Measurements from ENCODE around the gene IGFBP6. TPM values are rescaled to one million over a fixed set of nuclear protein-coding genes. Genes with fewer than 3 reads are reported as not detected.

Gene IGFBP6
- total RNA-seq, 1 donor from 2014 or later, result 20.8 TPM

- H4K20me1 ChIP-seq (ENCODE audit: insufficient read depth, low read length), result no peaks in the 10 kb centered on the region
- H3K79me2 ChIP-seq (ENCODE audit: insufficient read depth, low read length), result no peaks in the 10 kb centered on the region
- Mint-ChIP-seq H3K27me3 (ENCODE audit: low read depth, unreplicated experiment) (peaks cover 11% of the 10 kb centered on the region), H3K36me3 (ENCODE audit: low read depth, unreplicated experiment) (no peaks in the 10 kb centered on the region), H3K4me3 (ENCODE audit: unreplicated experiment) (no peak within 1 kb of the TSS), H3K9me3 (ENCODE audit: unreplicated experiment) (no peaks in the 10 kb centered on the region), H3K27ac (ENCODE audit: unreplicated experiment) (no peak within 1 kb of the TSS), H3K4me1 (ENCODE audit: low read depth, unreplicated experiment) (peaks cover 15% of the 10 kb centered on the region)
- no peak for DNase-seq (ENCODE audit: low read depth)
- H3K4me2 ChIP-seq (ENCODE audit: low read length), result no peak within 1 kb of the TSS
- peaks cover 12% of the 10 kb centered on the region for H3K4me1 ChIP-seq (ENCODE audit: insufficient read depth, low read length)
- FAIRE-seq, result no peak
- no peak for TF ChIP-seq EZH2 (IDR thresholded peaks at IDR 0.05; ENCODE audit: insufficient read depth, low read length)
- no peaks in the 10 kb centered on the region for H3K36me3 ChIP-seq (ENCODE audit: insufficient read depth, low read length)
- no peaks in the 10 kb centered on the region for H3K9me3 ChIP-seq (ENCODE audit: insufficient read depth, low read depth, low read length)
- H3K4me3 ChIP-seq (ENCODE audit: insufficient read depth, low read depth, low read length), result no peak within 1 kb of the TSS
- H2AFZ ChIP-seq (ENCODE audit: low read depth, low read length), result no peak within 1 kb of the TSS
- H3K27me3 ChIP-seq (ENCODE audit: insufficient read depth, low read length), result no peaks in the 10 kb centered on the region
- H3K9ac ChIP-seq (ENCODE audit: low read length), result no peak within 1 kb of the TSS
- H3K27ac ChIP-seq (ENCODE audit: low read depth, low read length), result no peak within 1 kb of the TSS
Measured at GRCh38 chr12:53102883-53103807, 5.7 kb downstream of the IGFBP6 start, which contains the start of gene SOAT2. Gene SOAT2, plus strand, starts transcription at chr12:53103486. Its CDS starts 92 bp downstream, at chr12:53103578.

GRCh38 chr12:53103860-53104305 lies 6.4 kb downstream of the IGFBP6 start:
- no peak for FAIRE-seq

GRCh38 chr12:53105256-53105655 lies 7.8 kb downstream of the IGFBP6 start:
- H3K9ac ChIP-seq (ENCODE audit: low read length), result no peak overlapping the region
- no peaks in the 10 kb centered on the region for H3K36me3 Mint-ChIP-seq (ENCODE audit: low read depth, unreplicated experiment)
- no peaks in the 10 kb centered on the region for H4K20me1 ChIP-seq (ENCODE audit: insufficient read depth, low read length)
- no peak overlapping the region for H3K4me3 ChIP-seq (ENCODE audit: insufficient read depth, low read depth, low read length)
- no peaks in the 10 kb centered on the region for H3K4me1 ChIP-seq (ENCODE audit: insufficient read depth, low read length)
- DNase-seq (ENCODE audit: low read depth) (no peak), FAIRE-seq (no peak)
- H2AFZ ChIP-seq (ENCODE audit: low read depth, low read length), result no peak overlapping the region
- no peaks in the 10 kb centered on the region for H3K9me3 Mint-ChIP-seq (ENCODE audit: unreplicated experiment)
- H3K27me3 ChIP-seq (ENCODE audit: insufficient read depth, low read length), result no peaks in the 10 kb centered on the region
- no peak overlapping the region for H3K27ac ChIP-seq (ENCODE audit: low read depth, low read length)
- H3K36me3 ChIP-seq (ENCODE audit: insufficient read depth, low read length), result no peaks in the 10 kb centered on the region
- no peak overlapping the region for H3K4me3 Mint-ChIP-seq (ENCODE audit: unreplicated experiment)
- no peak overlapping the region for H3K27ac Mint-ChIP-seq (ENCODE audit: unreplicated experiment)
- TF ChIP-seq EZH2 (IDR thresholded peaks at IDR 0.05; ENCODE audit: insufficient read depth, low read length), result no peak
- TF ChIP-seq CTCF (IDR thresholded peaks at IDR 0.05; ENCODE audit: insufficient read depth, low read depth, low read length), result no peak
- peaks cover 11% of the 10 kb centered on the region for H3K27me3 Mint-ChIP-seq (ENCODE audit: low read depth, unreplicated experiment)
- H3K9me3 ChIP-seq (ENCODE audit: insufficient read depth, low read depth, low read length), result no peaks in the 10 kb centered on the region
- H3K4me1 Mint-ChIP-seq (ENCODE audit: low read depth, unreplicated experiment), result peaks cover 3% of the 10 kb centered on the region
- H3K79me2 ChIP-seq (ENCODE audit: insufficient read depth, low read length), result no peaks in the 10 kb centered on the region
- no peak overlapping the region for H3K4me2 ChIP-seq (ENCODE audit: low read length)

More at GRCh38 chr12:53103860-53104305, 6.4 kb downstream of the IGFBP6 start:
- Histone ChIP-seq H3K27me3 (ENCODE audit: insufficient read depth, low read length) (no peaks in the 10 kb centered on the region), H4K20me1 (ENCODE audit: insufficient read depth, low read length) (no peaks in the 10 kb centered on the region), H3K4me3 (ENCODE audit: insufficient read depth, low read depth, low read length) (no peak overlapping the region), H3K9me3 (ENCODE audit: insufficient read depth, low read depth, low read length) (no peaks in the 10 kb centered on the region), H3K4me2 (ENCODE audit: low read length) (no peak overlapping the region), H3K27ac (ENCODE audit: low read depth, low read length) (no peak overlapping the region), H3K36me3 (ENCODE audit: insufficient read depth, low read length) (no peaks in the 10 kb centered on the region), H3K79me2 (ENCODE audit: insufficient read depth, low read length) (no peaks in the 10 kb centered on the region), H3K4me1 (ENCODE audit: insufficient read depth, low read length) (peaks cover 5% of the 10 kb centered on the region), H2AFZ (ENCODE audit: low read depth, low read length) (no peak overlapping the region), H3K9ac (ENCODE audit: low read length) (no peak overlapping the region)
- Mint-ChIP-seq H3K27ac (ENCODE audit: unreplicated experiment) (no peak overlapping the region), H3K36me3 (ENCODE audit: low read depth, unreplicated experiment) (no peaks in the 10 kb centered on the region), H3K4me3 (ENCODE audit: unreplicated experiment) (no peak overlapping the region), H3K27me3 (ENCODE audit: low read depth, unreplicated experiment) (peaks cover 11% of the 10 kb centered on the region), H3K4me1 (ENCODE audit: low read depth, unreplicated experiment) (peaks cover 8% of the 10 kb centered on the region), H3K9me3 (ENCODE audit: unreplicated experiment) (no peaks in the 10 kb centered on the region)
- DNase-seq (ENCODE audit: low read depth), result no peak
- TF ChIP-seq EZH2 (IDR thresholded peaks at IDR 0.05; ENCODE audit: insufficient read depth, low read length), result no peak
- no peak for TF ChIP-seq CTCF (IDR thresholded peaks at IDR 0.05; ENCODE audit: insufficient read depth, low read depth, low read length)

Data from astrocyte (in vitro differentiated cells and primary cell).